Loucy (cell line): ENCODE results near the gene SND1.

Source experiments
- EZH2phosphoT487 ChIP-seq: fragments of 200-600 bp; IDR thresholded peaks from 2 replicates; pipeline ENCODE4 v1.6.1; 2018; ENCODE audit warnings: antibody characterized with exemption, mild to moderate bottlenecking, moderate library complexity, borderline replicate concordance
- TF ChIP-seq, protein P1 (sequence below): fragments of 200-600 bp; sonication (generic); conservative IDR thresholded peaks from 2 replicates; pipeline ENCODE4 v1.5.1; 2014; ENCODE audit warnings: mild to moderate bottlenecking, antibody characterized with exemption, low read length

DNA sequence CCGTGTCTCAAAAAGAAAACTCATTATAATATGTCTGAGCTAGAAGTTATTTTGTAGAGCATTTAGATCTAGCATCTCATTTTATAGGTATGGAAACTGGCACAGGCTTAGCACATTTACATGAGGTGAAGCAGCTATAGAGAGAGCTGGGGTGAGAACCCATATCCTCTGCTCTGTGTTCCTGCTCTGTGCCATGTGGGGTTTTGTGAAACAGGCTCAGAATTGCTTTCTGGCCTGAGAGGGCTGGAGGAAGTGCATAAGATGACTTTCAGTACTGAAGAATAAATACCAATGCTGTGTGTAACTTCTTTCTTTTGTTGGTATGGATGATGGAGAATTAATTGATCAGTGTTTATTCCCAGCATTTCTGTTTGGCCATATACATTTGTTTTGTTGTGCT, 220.1 kb downstream of the SND1 start:
- TF ChIP-seq, protein P1, sequence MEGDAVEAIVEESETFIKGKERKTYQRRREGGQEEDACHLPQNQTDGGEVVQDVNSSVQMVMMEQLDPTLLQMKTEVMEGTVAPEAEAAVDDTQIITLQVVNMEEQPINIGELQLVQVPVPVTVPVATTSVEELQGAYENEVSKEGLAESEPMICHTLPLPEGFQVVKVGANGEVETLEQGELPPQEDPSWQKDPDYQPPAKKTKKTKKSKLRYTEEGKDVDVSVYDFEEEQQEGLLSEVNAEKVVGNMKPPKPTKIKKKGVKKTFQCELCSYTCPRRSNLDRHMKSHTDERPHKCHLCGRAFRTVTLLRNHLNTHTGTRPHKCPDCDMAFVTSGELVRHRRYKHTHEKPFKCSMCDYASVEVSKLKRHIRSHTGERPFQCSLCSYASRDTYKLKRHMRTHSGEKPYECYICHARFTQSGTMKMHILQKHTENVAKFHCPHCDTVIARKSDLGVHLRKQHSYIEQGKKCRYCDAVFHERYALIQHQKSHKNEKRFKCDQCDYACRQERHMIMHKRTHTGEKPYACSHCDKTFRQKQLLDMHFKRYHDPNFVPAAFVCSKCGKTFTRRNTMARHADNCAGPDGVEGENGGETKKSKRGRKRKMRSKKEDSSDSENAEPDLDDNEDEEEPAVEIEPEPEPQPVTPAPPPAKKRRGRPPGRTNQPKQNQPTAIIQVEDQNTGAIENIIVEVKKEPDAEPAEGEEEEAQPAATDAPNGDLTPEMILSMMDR = no peak
- no peak for TF ChIP-seq EZH2phosphoT487
